A673 (cell line): ENCODE measurements around the gene ZNF554.

Experiments
- CTCF ChIP-seq: fragments of 300-800, 200-600 bp; sonication (generic); conservative IDR thresholded peaks from 2 replicates; pipeline ENCODE4 v1.5.1; 2017; ENCODE audit warnings: low read depth, mild to moderate bottlenecking, antibody characterized with exemption, low read length, moderate library complexity, mixed read lengths
- EZH2 ChIP-seq: fragments of 200-600 bp; sonication (generic); IDR thresholded peaks from 2 replicates; pipeline ENCODE4 v1.6.1; 2017; ENCODE audit warnings: borderline replicate concordance, low read depth, mild to moderate bottlenecking, mixed read lengths, antibody characterized with exemption, low read length; ENCODE audit not compliant: poor library complexity, severe bottlenecking

GRCh38 chr19:2783781-2784145 lies 35.9 kb upstream of the ZNF554 start:
- TF ChIP-seq CTCF (no peak), EZH2 (no peak)
